CD14-positive monocyte (primary cell): ENCODE data around the gene UBXN11. TPM values are rescaled to one million over a fixed set of nuclear protein-coding genes. Genes with fewer than 3 reads are reported as not detected.

Experiments used
- DNase-seq, 3 donors: peaks; one replicate each; pipeline ENCODE4 v3.0.0-alpha.2; 2011 to 2022
- H2AFZ ChIP-seq: 2 replicates; pipeline ENCODE4 v1.6.0; 2012; ENCODE audit warnings: mild to moderate bottlenecking, low read depth, low read length, inconsistent platforms; ENCODE audit not compliant: insufficient read depth, poor library complexity, severe bottlenecking
- H3K27ac ChIP-seq, 2 donors: 1 replicate in 1 of 2; 2 replicates in 1 of 2; pipeline ENCODE4 v1.5.1; 2012 to 2013; ENCODE audit warnings: low read length in 2 of 2, control low read depth in 1 of 2, inconsistent platforms in 1 of 2, low read depth in 1 of 2, mild to moderate bottlenecking in 1 of 2
- H3K27me3 ChIP-seq, 2 donors: one replicate each; pipeline versions ENCODE4 v1.6.0 to v1.6.1; 2011 to 2013; ENCODE audit warnings: low read length in 2 of 2; ENCODE audit not compliant: control insufficient read depth in 2 of 2, insufficient read depth in 2 of 2
- H3K36me3 ChIP-seq, 2 donors: replicated peaks in 1 of 2; 1 replicate in 1 of 2; 2 replicates in 1 of 2; pipeline versions ENCODE4 v1.5.1 to v1.6.1; 2012 to 2013; ENCODE audit warnings: low read length in 2 of 2, control low read depth in 1 of 2, inconsistent platforms in 1 of 2, mild to moderate bottlenecking in 1 of 2; ENCODE audit not compliant: insufficient read depth in 2 of 2, control insufficient read depth in 1 of 2
- H3K4me1 ChIP-seq, 2 donors: 1 replicate in 1 of 2; 2 replicates in 1 of 2; pipeline versions ENCODE4 v1.5.1 to v1.6.1; 2012 to 2013; ENCODE audit warnings: low read length in 2 of 2, control low read depth in 1 of 2, inconsistent platforms in 1 of 2, mild to moderate bottlenecking in 1 of 2, moderate library complexity in 1 of 2; ENCODE audit not compliant: insufficient read depth in 2 of 2, control insufficient read depth in 1 of 2
- H3K4me2 ChIP-seq: replicated peaks from 2 replicates; pipeline ENCODE3; 2012; ENCODE audit warnings: low read length, moderate library complexity, mild to moderate bottlenecking; ENCODE audit not compliant: poor library complexity, severe bottlenecking; ENCODE audit errors: extremely low read depth
- H3K4me3 ChIP-seq, 3 experiments: fragments of 200-600 bp in 1 of 3; sonication (generic) in 1 of 3; replicated peaks in 1 of 3; 1 replicate in 2 of 3; 2 replicates in 1 of 3; pipeline ENCODE4 v1.5.1; 2011 to 2013; ENCODE audit warnings: low read length in 3 of 3, mild to moderate bottlenecking in 3 of 3, control low read depth in 2 of 3, low read depth in 2 of 3, inconsistent platforms in 1 of 3, moderate library complexity in 1 of 3
- H3K79me2 ChIP-seq: 2 replicates; pipeline ENCODE4 v1.6.0; 2012; ENCODE audit warnings: mild to moderate bottlenecking, control low read depth, inconsistent platforms, low read length, moderate library complexity; ENCODE audit not compliant: insufficient read depth
- H3K9ac ChIP-seq: 2 replicates; pipeline ENCODE4 v1.6.0; 2017; ENCODE audit warnings: low read length, mild to moderate bottlenecking; ENCODE audit not compliant: insufficient read depth, poor library complexity, severe bottlenecking
- H3K9me3 ChIP-seq, 2 donors: replicated peaks in 1 of 2; 1 replicate in 1 of 2; 2 replicates in 1 of 2; pipeline versions ENCODE4 v1.5.1 to v1.6.1; 2012 to 2013; ENCODE audit warnings: low read length in 2 of 2, control low read depth in 1 of 2; ENCODE audit not compliant: control insufficient read depth in 1 of 2, insufficient read depth in 1 of 2
- H4K20me1 ChIP-seq: 2 replicates; pipeline ENCODE4 v1.6.0; 2012; ENCODE audit warnings: mild to moderate bottlenecking, low read length, control low read depth, moderate library complexity; ENCODE audit not compliant: insufficient read depth
- H3K27ac Mint-ChIP-seq, 7 donors: one replicate each; pipeline ENCODE4 v1.8.0; 2020; ENCODE audit warnings: mild to moderate bottlenecking in 7 of 7, mixed read lengths in 7 of 7, moderate library complexity in 6 of 7, inconsistent platforms in 2 of 7
- H3K27me3 Mint-ChIP-seq, 3 donors: one replicate each; pipeline ENCODE4 v1.8.0; 2021 to 2022; ENCODE audit warnings: low read depth in 3 of 3, mild to moderate bottlenecking in 3 of 3, mixed read lengths in 3 of 3, moderate library complexity in 3 of 3, inconsistent platforms in 1 of 3
- H3K36me3 Mint-ChIP-seq, 2 donors: one replicate each; pipeline ENCODE4 v1.8.0; 2020; ENCODE audit warnings: mixed read lengths in 2 of 2, inconsistent platforms in 1 of 2, mild to moderate bottlenecking in 1 of 2
- H3K4me1 Mint-ChIP-seq: one replicate; pipeline ENCODE4 v1.8.0; 2020; ENCODE audit warnings: mild to moderate bottlenecking, mixed read lengths
- H3K4me3 Mint-ChIP-seq, 2 donors: one replicate each; pipeline ENCODE4 v1.8.0; 2020; ENCODE audit warnings: mild to moderate bottlenecking in 2 of 2, mixed read lengths in 2 of 2, moderate library complexity in 1 of 2
- H3K9me3 Mint-ChIP-seq, 7 donors: one replicate each; pipeline ENCODE4 v1.8.0; 2020 to 2022; ENCODE audit warnings: mixed read lengths in 7 of 7, mild to moderate bottlenecking in 6 of 7, moderate library complexity in 6 of 7, inconsistent platforms in 2 of 7
- CTCF ChIP-seq: fragments of 200-600 bp; IDR thresholded peaks from one replicate; pipeline ENCODE4 v1.8.0; 2022; ENCODE audit warnings: antibody characterized with exemption, mild to moderate bottlenecking
- WGBS: methylation state at CpG from one replicate; pipeline ENCODE4 v1.1.5; 2013; ENCODE audit warnings: missing lambda C conversion rate; ENCODE audit not compliant: insufficient coverage; 5-methylcytosine and 5-hydroxymethylcytosine counted together
- intact Hi-C, 2 donors: fragments of 100-400 bp; cut with micrococcal nuclease; formaldehyde crosslinking; loops; one replicate each; pipeline versions ENCODE4 v1.15.0 to v1.15.1; 2023
- polyA plus RNA-seq, 3 donors: library from polyadenylated mRNA; depleted of rRNA in 1 of 3; unstranded in 2 of 3; stranded (reverse) in 1 of 3; fragments of 300-500 nt in 2 of 3; fragments of >200 nt in 1 of 3; fragmentation: Illumina TruSeq in 2 of 3; gene quantifications; 1 replicate in 2 of 3; 2 replicates in 1 of 3; pipeline ENCODE4 v1.2.3, GENCODE V29; 2012 to 2021

The UBXN11 gene
- polyA plus RNA-seq, 3 donors: 48.0 to 885 (median 52.1) TPM

- no peaks in the 10 kb centered on the region for H3K4me1 Mint-ChIP-seq
- no peak overlapping the region for H3K27ac ChIP-seq
- H3K9me3 ChIP-seq: no peaks in the 10 kb centered on the region
- no peak for TF ChIP-seq CTCF
- DNase-seq: no peak
- 100% methylated on average over 1 of the region's 5 CpGs for WGBS
- no peak overlapping the region for H2AFZ ChIP-seq
- no peak overlapping the region for H3K4me3 ChIP-seq
- H3K36me3 ChIP-seq: no peaks in the 10 kb centered on the region
- H3K9me3 Mint-ChIP-seq: peaks cover 0 to 2% (median 0%) of the 10 kb centered on the region in 7 donors
- peaks cover 6 to 12% (median 8%) of the 10 kb centered on the region in 3 donors for H3K27me3 Mint-ChIP-seq
- no peak overlapping the region for H3K4me2 ChIP-seq
- no peak overlapping the region for H3K27ac Mint-ChIP-seq
- no peak overlapping the region for H3K4me3 Mint-ChIP-seq
- H3K79me2 ChIP-seq: no peaks in the 10 kb centered on the region
- H3K27me3 ChIP-seq: no peaks in the 10 kb centered on the region
- H3K36me3 Mint-ChIP-seq: no peaks in the 10 kb centered on the region
- no peaks in the 10 kb centered on the region for H3K4me1 ChIP-seq
- no peak overlapping the region for H3K9ac ChIP-seq
- H4K20me1 ChIP-seq: no peaks in the 10 kb centered on the region
- intact Hi-C loops: no loop called here
Measured at GRCh38 chr1:26352338-26352679, 45.9 kb upstream of the UBXN11 start.

GRCh38 chr1:26351590-26352337, 45.3 kb upstream of the UBXN11 start:
- Histone ChIP-seq H3K4me1 (no peaks in the 10 kb centered on the region), H3K79me2 (no peaks in the 10 kb centered on the region), H3K27ac (no peak overlapping the region), H2AFZ (no peak overlapping the region), H3K9ac (no peak overlapping the region), H3K4me2 (no peak overlapping the region), H3K36me3 (no peaks in the 10 kb centered on the region), H3K27me3 (no peaks in the 10 kb centered on the region), H3K9me3 (no peaks in the 10 kb centered on the region), H3K4me3 (no peak overlapping the region), H4K20me1 (no peaks in the 10 kb centered on the region)
- no peak for DNase-seq
- Mint-ChIP-seq H3K4me1 (no peaks in the 10 kb centered on the region), H3K9me3 (peaks cover 0 to 2% (median 0%) of the 10 kb centered on the region in 7 donors), H3K27ac (no peak overlapping the region), H3K36me3 (no peaks in the 10 kb centered on the region), H3K27me3 (peaks cover 3 to 7% (median 3%) of the 10 kb centered on the region in 3 donors), H3K4me3 (no peak overlapping the region)
- intact Hi-C loops: no loop called here
- TF ChIP-seq CTCF: no peak
- 96% methylated on average over 8 of the region's 12 CpGs for WGBS
